ENCODE measurements around the gene RBP3. TPM values are rescaled to one million over a fixed set of nuclear protein-coding genes. Genes with fewer than 3 reads are reported as not detected.

The RBP3 gene
- total and polyA plus RNA-seq, 3 donors from 2014 or later = 0.09 to 0.25 TPM; not detected in 1

DNA sequence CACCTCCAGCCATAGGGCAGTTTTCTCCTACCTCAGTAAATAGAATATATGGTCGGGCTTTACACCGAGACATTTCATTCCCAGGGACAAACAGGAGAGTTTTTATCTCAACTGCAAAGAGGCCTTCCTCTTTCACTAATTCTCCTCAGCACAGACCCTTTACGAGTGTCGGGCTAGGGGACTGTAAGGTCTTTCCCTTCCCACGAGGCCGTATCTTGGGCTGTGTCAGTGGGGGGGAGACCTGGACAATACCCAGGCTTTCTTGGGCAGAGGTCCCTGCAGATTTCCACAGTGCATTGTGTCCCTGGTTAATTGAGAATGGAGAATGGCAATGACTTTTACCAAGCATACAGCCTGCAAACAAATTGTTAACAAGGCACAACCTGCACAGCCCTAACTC lies 49.1 kb downstream of the RBP3 start:
- no peaks in the 10 kb centered on the region for H3K9me3 ChIP-seq
- H3K4me3 ChIP-seq = no peak overlapping the region
- H3K4me1 ChIP-seq = no peaks in the 10 kb centered on the region
- intact Hi-C loops (cut with DNase I; ENCODE audit: low total_unique reads) = no loop called here
- no peaks in the 10 kb centered on the region for H3K36me3 ChIP-seq (ENCODE audit: low read depth, missing control alignments)
- TF ChIP-seq CTCF (IDR thresholded peaks at IDR 0.05) (no peak), POLR2A (IDR thresholded peaks at IDR 0.05) (no peak)
- WGBS, 2 donors = 79 to 89% methylated on average over 6 of the region's 6 CpGs
- no peaks in the 10 kb centered on the region for H3K27me3 ChIP-seq
- no peak for DNase-seq
- H3K27ac ChIP-seq = no peak overlapping the region

GRCh38 chr10:47400251-47400650 lies 52.1 kb downstream of the RBP3 start:
- intact Hi-C loops (cut with DNase I; ENCODE audit: low total_unique reads) = no loop called here
- H3K27me3 ChIP-seq = no peaks in the 10 kb centered on the region
- no peaks in the 10 kb centered on the region for H3K36me3 ChIP-seq (ENCODE audit: low read depth, missing control alignments)
- no peaks in the 10 kb centered on the region for H3K9me3 ChIP-seq
- DNase-seq = no peak
- H3K4me1 ChIP-seq = peaks cover 9% of the 10 kb centered on the region
- H3K27ac ChIP-seq = no peak overlapping the region
- 97 to 100% methylated on average over 2 of the region's 2 CpGs for WGBS, 2 donors
- TF ChIP-seq POLR2A (IDR thresholded peaks at IDR 0.05) (no peak), CTCF (IDR thresholded peaks at IDR 0.05) (no peak)
- H3K4me3 ChIP-seq = no peak overlapping the region

GRCh38 chr10:47400786-47401185 lies 52.6 kb downstream of the RBP3 start:
- H3K27ac ChIP-seq = no peak overlapping the region
- H3K4me1 ChIP-seq = peaks cover 9% of the 10 kb centered on the region
- 98% methylated on average over 3 of the region's 3 CpGs for WGBS, 2 donors
- H3K27me3 ChIP-seq = no peaks in the 10 kb centered on the region
- H3K4me3 ChIP-seq = no peak overlapping the region
- H3K9me3 ChIP-seq = no peaks in the 10 kb centered on the region
- no peaks in the 10 kb centered on the region for H3K36me3 ChIP-seq (ENCODE audit: low read depth, missing control alignments)
- TF ChIP-seq CTCF (IDR thresholded peaks at IDR 0.05) (no peak), POLR2A (IDR thresholded peaks at IDR 0.05) (no peak)
- DNase-seq = no peak
- intact Hi-C loops (cut with DNase I; ENCODE audit: low total_unique reads) = no loop called here

- H3K4me1 ChIP-seq = peaks cover 9% of the 10 kb centered on the region
- no peak overlapping the region for H3K27ac ChIP-seq
- intact Hi-C loops (cut with DNase I; ENCODE audit: low total_unique reads) = no loop called here
- WGBS, 2 donors = 96 to 99% methylated on average over 4 of the region's 4 CpGs
- TF ChIP-seq CTCF (IDR thresholded peaks at IDR 0.05) (no peak), POLR2A (IDR thresholded peaks at IDR 0.05) (no peak)
- H3K36me3 ChIP-seq (ENCODE audit: low read depth, missing control alignments) = no peaks in the 10 kb centered on the region
- no peak overlapping the region for H3K4me3 ChIP-seq
- DNase-seq = no peak
- no peaks in the 10 kb centered on the region for H3K9me3 ChIP-seq
- H3K27me3 ChIP-seq = no peaks in the 10 kb centered on the region
These were observed 53.0 kb downstream of the RBP3 start for GRCh38 chr10:47401210-47401609.

GRCh38 chr10:47401874-47402640 lies 53.9 kb downstream of the RBP3 start:
- intact Hi-C loops (cut with DNase I; ENCODE audit: low total_unique reads) = no loop called here
- Histone ChIP-seq H3K36me3 (ENCODE audit: low read depth, missing control alignments) (no peaks in the 10 kb centered on the region), H3K9me3 (no peaks in the 10 kb centered on the region), H3K4me3 (no peak overlapping the region), H3K27ac (no peak overlapping the region), H3K4me1 (peaks cover 9% of the 10 kb centered on the region), H3K27me3 (no peaks in the 10 kb centered on the region)
- TF ChIP-seq POLR2A (IDR thresholded peaks at IDR 0.05) (no peak), CTCF (IDR thresholded peaks at IDR 0.05) (no peak)
- DNase-seq = no peak
- WGBS, 2 donors = 69 to 74% methylated on average over 10 of the region's 10 CpGs
